Activated naive CD4-positive, alpha-beta T cell treated with anti-CD3 and anti-CD28 coated beads, Interleukin-2, amount 10 ng/mL, durations not matched to agents 7 days and 5 days (primary cell): Measurements from ENCODE around the gene LTC4S.
"Not testable (repeated sequence)": the region's sequence is repeated elsewhere in the genome, so short reads cannot be mapped to it uniquely, and the experiment has no call there.

ENCODE experiments used
- CTCF ChIA-PET: fragments of 350-600 bp; sonication (Branson Sonifier 250); formaldehyde crosslinking; loops from one replicate; lab custom pipeline; 2021; ENCODE audit warnings: antibody characterized with exemption; lab: Charles Lee
- DNase-seq: peaks from one replicate; pipeline ENCODE4 v3.0.0-alpha.2; 2020
- H3K27ac Mint-ChIP-seq: one replicate; pipeline ENCODE4 v1.8.0; 2021; ENCODE audit warnings: mild to moderate bottlenecking, moderate library complexity, mixed read lengths
- H3K27me3 Mint-ChIP-seq: one replicate; pipeline ENCODE4 v1.8.0; 2021; ENCODE audit warnings: mild to moderate bottlenecking, mixed read lengths
- H3K36me3 Mint-ChIP-seq: one replicate; pipeline ENCODE4 v1.8.0; 2021; ENCODE audit warnings: mixed read lengths
- H3K4me1 Mint-ChIP-seq: one replicate; pipeline ENCODE4 v1.8.0; 2021; ENCODE audit warnings: mixed read lengths
- H3K4me3 Mint-ChIP-seq: one replicate; pipeline ENCODE4 v1.8.0; 2021; ENCODE audit warnings: mild to moderate bottlenecking, moderate library complexity, mixed read lengths
- H3K9me3 Mint-ChIP-seq: one replicate; pipeline ENCODE4 v1.8.0; 2021; ENCODE audit warnings: mixed read lengths

Gene LTC4S

DNA sequence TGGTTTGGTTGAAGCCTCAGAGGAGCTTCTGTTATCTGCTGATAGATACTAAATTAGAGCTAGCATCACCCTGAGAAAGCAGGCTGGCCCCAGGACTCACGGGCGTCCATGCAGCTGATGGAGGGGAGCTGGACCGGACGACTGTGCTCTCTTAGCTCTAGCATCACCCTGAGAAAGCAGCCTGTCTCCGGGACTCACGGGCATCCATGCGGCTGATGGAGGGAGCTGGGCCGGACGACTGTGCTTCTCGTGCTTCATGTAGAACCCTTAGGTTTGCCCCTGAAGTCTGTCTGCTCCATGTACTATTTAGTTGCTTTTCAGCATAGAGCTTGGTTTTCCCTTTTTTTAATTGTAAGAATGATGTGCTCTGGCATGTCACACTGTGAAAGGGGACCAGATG lies 16.3 kb upstream of the LTC4S start:
- H3K36me3 Mint-ChIP-seq, result peaks cover 34% of the 10 kb centered on the region
- CTCF ChIA-PET, result interaction anchor here (2.5 to 3.6 kb wide), 2 partner anchors 14 to 24 kb away, joined by 8 to 17 read pairs; no protein-coding TSS in a partner anchor

DNA sequence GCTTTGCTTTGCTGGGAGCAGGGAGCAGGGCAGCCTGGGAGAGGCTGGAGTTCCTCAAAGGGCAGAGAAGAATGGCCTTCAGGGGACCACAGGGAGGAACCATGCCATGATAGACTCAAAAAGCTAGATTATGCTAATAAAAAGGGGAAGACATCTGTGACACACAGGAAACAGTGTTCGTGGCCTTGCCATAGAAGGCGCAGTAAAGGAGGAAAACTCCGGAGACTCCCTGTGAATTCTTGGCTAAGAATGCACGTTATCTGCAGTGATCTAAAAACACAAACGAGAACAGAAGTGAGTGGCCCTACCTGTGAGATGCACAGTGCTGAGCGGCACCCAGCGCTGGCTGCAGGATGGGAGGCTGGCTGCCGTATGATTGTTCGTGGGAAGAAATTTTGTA lies 15.9 kb upstream of the LTC4S start:
- Mint-ChIP-seq H3K4me3 (no peak overlapping the region), H3K4me1 (no peaks in the 10 kb centered on the region), H3K27ac (no peak overlapping the region), H3K36me3 (peaks cover 33% of the 10 kb centered on the region), H3K27me3 (no peaks in the 10 kb centered on the region), H3K9me3 (no peaks in the 10 kb centered on the region)
- CTCF ChIA-PET, result interaction anchor here (2.5 kb wide), 1 partner anchor 24 kb away, joined by 8 read pairs; no protein-coding TSS in a partner anchor
- DNase-seq, result no peak

More for the DNA sequence above, 16.3 kb upstream of the LTC4S start:
- H3K27me3 Mint-ChIP-seq, result no peaks in the 10 kb centered on the region
- no peaks in the 10 kb centered on the region for H3K4me1 Mint-ChIP-seq
- no peak overlapping the region for H3K4me3 Mint-ChIP-seq
- DNase-seq, result no peak
- no peak overlapping the region for H3K27ac Mint-ChIP-seq
- no peaks in the 10 kb centered on the region for H3K9me3 Mint-ChIP-seq

DNA sequence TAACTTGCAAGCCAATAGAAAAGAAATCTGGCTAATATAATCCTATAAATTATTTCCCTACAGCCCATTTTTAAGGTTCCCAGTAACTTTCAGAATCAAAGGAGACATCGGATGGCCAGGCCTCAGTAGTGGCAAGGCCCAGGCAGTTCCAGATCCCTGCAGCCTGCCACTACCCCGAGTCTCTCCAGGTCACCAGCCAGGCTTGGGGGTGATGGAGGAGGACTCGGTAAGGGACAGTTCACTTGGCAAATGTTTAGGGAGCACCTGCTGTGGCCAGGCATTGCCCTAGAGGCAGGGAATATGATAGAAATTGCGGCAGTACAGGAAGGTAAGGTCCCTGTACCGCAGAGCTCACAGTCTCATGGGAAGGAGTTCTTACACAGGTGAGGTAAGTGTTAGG lies 15.2 kb upstream of the LTC4S start:
- H3K4me3 Mint-ChIP-seq, result no peak overlapping the region

DNA sequence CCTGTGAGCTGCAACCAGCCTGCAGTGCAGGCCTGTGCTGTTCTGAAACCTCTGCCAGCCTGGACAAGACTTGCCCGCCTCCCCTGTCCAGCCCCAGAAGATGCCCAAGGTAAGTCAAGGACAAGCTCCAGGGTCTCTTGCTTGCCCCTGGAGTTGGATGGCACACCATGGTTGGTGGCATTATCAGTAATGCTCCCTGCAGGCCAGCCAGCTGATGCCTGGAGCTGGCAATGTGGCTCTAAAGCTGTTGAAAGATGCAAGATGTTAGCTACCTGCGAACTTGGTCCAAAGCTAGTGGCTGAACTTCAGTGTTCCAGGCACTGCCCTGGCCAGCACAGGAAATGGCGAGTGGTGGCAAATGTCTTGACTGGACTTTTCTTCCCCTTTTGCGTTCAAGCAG lies 14.0 kb upstream of the LTC4S start:
- Mint-ChIP-seq H3K4me1 (no peaks in the 10 kb centered on the region), H3K27me3 (no peaks in the 10 kb centered on the region), H3K36me3 (peaks cover 19% of the 10 kb centered on the region), H3K27ac (no peak overlapping the region), H3K4me3 (no peak overlapping the region), H3K9me3 (no peaks in the 10 kb centered on the region)
- DNase-seq, result no peak
- CTCF ChIA-PET, result interaction anchor here (1.8 kb wide), 1 partner anchor 17 kb away, joined by 6 read pairs; no protein-coding TSS in a partner anchor

More for the DNA sequence above, 15.2 kb upstream of the LTC4S start:
- Mint-ChIP-seq H3K36me3 (peaks cover 27% of the 10 kb centered on the region), H3K27me3 (no peaks in the 10 kb centered on the region), H3K9me3 (no peaks in the 10 kb centered on the region), H3K4me1 (no peaks in the 10 kb centered on the region), H3K27ac (no peak overlapping the region)
- CTCF ChIA-PET, result interaction anchor here (2.5 kb wide), 1 partner anchor 23 kb away, joined by 8 read pairs; no protein-coding TSS in a partner anchor
- no peak for DNase-seq

DNA sequence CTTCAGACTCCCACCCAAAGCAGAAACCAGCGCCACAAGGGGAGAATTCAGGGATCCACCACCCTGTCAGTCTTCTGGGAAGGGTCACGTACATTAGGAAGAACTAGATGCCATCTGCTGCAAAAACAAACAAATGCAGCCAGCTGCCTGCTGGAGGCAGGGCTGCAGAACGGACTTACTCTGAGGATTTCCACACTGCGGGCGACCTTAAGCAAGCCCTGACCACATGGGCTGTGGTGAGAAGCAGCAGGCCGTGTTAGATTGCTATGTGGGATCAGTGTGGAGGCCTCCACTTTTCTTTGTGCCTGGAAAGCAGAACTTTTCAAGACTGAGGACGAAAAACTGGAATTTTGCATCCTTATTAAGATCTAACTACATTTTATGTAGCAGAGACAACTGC lies 13.4 kb upstream of the LTC4S start:
- Mint-ChIP-seq H3K36me3 (peaks cover 19% of the 10 kb centered on the region), H3K27ac (no peak overlapping the region), H3K9me3 (no peaks in the 10 kb centered on the region), H3K4me1 (no peaks in the 10 kb centered on the region), H3K27me3 (no peaks in the 10 kb centered on the region), H3K4me3 (no peak overlapping the region)
- CTCF ChIA-PET, result interaction anchor here (1.8 kb wide), 1 partner anchor 17 kb away, joined by 6 read pairs; no protein-coding TSS in a partner anchor
- no peak for DNase-seq

DNA sequence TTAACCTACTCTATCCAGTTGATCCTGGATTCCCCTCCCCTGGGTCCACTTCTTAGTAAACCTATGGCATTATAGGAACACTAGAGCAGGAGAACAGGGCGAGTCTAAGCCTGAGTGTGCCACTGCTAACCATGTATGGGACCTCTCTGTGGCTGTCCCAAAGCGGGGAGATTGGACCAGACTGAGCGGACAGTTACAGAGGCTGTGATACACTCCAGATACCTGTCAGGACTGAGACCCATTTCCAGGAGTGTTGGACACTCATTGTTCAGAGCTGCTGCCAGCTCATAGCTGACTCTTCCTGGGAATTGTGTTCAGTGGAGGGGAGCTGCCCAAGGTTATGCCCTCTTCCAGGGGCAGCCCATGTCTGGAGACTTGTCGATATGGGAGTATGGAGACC lies 11.9 kb upstream of the LTC4S start:
- no peaks in the 10 kb centered on the region for H3K9me3 Mint-ChIP-seq
- H3K36me3 Mint-ChIP-seq, result peaks cover 16% of the 10 kb centered on the region
- H3K4me3 Mint-ChIP-seq, result no peak overlapping the region
- CTCF ChIA-PET, result interaction anchor here (2.1 to 2.3 kb wide), 2 partner anchors 16 to 19 kb away, joined by 6 to 9 read pairs; no protein-coding TSS in a partner anchor
- no peak overlapping the region for H3K27ac Mint-ChIP-seq
- no peaks in the 10 kb centered on the region for H3K27me3 Mint-ChIP-seq
- no peaks in the 10 kb centered on the region for H3K4me1 Mint-ChIP-seq
- no peak for DNase-seq

DNA sequence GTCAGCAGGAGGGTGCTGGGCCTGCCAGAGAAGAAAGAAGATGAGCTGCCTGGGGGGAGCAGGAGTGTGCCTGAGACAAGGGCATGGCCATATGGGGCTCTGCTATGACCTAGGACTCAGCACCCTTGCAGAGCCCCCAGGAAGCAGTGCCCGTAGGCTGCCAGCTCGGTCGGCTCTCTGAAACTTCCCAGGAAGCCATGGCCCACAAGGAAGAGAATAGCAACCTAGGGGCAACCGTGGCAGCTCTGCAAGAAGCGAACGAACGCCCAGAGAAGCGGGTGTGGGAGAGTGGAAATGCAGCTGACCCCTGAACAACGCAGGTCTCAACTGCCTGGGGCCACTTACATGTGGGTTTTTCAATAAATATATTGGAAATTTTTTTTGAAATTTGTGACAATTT lies 10.7 kb upstream of the LTC4S start:
- Mint-ChIP-seq H3K4me1 (no peaks in the 10 kb centered on the region), H3K27ac (no peak overlapping the region), H3K9me3 (no peaks in the 10 kb centered on the region), H3K4me3 (no peak overlapping the region), H3K27me3 (no peaks in the 10 kb centered on the region), H3K36me3 (peaks cover 12% of the 10 kb centered on the region)
- CTCF ChIA-PET, result interaction anchor here (1.1 to 2.3 kb wide), 2 partner anchors 14 to 21 kb away, joined by 3 to 9 read pairs; no protein-coding TSS in a partner anchor
- DNase-seq, result no peak

DNA sequence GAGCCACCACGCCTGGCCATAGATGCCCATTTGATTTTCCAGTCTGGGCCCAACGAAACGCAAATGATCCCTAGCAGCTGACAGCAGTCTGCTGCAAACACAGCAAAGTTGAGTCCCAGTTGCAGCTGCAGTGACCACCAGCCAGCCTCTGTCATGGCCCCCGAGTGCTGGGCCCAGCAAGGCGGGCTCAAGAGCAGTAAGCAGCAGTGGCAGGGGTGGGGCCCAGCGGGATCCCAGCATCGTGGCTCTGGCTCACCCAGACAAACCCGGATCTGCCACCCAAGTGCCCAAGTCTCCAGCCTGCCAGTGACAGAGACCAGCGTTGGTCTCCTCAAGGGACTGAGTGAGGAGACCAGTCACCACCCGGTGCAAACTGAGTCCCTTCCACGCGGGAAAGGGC lies 6.9 kb upstream of the LTC4S start:
- Mint-ChIP-seq H3K4me3 (no peak overlapping the region), H3K27me3 (no peaks in the 10 kb centered on the region), H3K36me3 (peaks cover 1% of the 10 kb centered on the region), H3K4me1 (no peaks in the 10 kb centered on the region), H3K9me3 (no peaks in the 10 kb centered on the region), H3K27ac (no peak overlapping the region)
- CTCF ChIA-PET, result interaction anchor here (1.9 kb wide), 1 partner anchor 16 kb away, joined by 5 read pairs; no protein-coding TSS in a partner anchor
- DNase-seq, result no peak

DNA sequence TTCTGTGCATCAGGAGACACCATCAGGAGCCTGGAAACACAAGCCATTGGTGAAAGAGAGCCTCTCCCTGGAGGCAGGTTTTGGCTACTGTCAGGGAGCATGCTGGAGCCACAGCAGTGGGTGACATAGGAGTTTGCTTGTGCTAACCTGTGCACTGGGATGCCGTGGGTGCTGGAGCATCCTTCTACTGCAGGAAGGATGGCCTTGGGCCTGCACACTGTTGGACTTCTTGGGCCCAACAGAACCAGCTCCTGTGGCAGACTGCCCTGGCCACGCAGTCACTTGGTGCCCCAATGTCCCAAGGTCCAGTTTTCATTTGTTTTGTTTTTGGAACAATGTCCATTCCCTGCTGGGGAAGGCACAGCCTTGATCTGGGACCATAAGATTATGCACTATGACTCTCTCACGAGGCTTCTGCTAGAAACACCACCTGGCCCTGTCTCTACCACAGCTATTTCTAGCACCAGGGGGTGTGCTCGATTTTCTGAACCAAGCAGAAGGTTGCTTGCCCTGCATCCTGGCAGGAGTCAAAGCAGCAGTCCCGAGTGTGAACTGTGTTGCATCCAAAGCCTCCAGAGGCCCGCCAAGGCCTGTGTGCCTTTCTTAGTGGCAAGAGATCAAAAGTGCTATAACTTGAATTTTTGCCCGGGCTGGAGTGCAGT lies 5.5 kb upstream of the LTC4S start:
- no peak for DNase-seq
- CTCF ChIA-PET, result interaction anchor here (1.4 to 1.9 kb wide), 2 partner anchors 14 to 26 kb away, joined by 3 to 5 read pairs; no protein-coding TSS in a partner anchor
- Mint-ChIP-seq H3K4me1 (peaks cover 6% of the 10 kb centered on the region), H3K27me3 (peaks cover 8% of the 10 kb centered on the region), H3K27ac (peak overlapping the region; percentile 49), H3K36me3 (peaks cover 1% of the 10 kb centered on the region), H3K9me3 (no peaks in the 10 kb centered on the region), H3K4me3 (no peak overlapping the region)

DNA sequence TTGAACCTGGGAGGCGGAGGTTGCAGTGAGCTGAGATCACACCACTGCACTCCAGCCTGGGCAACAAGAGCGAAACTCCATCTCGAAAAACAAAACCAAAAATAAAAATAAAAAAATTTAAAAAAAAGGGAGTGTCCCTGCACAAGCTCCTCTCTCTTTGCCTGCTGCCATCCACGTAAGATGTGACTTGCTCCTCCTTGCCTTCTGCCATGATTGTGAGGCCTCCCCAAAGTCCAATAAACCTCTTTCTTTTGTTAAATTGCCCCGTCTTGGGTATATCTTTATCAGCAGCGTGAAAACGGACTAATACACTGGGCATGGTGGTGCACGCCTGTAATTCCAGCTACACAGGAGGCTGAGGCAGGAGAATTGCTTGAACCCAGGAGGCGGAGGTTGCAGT lies 4.5 kb upstream of the LTC4S start:
- H3K36me3 Mint-ChIP-seq, CTCF ChIA-PET, DNase-seq, H3K9me3 Mint-ChIP-seq, H3K27ac Mint-ChIP-seq, H3K4me3 Mint-ChIP-seq: not testable (repeated sequence)
- Mint-ChIP-seq H3K4me1 (peaks cover 15% of the 10 kb centered on the region), H3K27me3 (peaks cover 16% of the 10 kb centered on the region)

DNA sequence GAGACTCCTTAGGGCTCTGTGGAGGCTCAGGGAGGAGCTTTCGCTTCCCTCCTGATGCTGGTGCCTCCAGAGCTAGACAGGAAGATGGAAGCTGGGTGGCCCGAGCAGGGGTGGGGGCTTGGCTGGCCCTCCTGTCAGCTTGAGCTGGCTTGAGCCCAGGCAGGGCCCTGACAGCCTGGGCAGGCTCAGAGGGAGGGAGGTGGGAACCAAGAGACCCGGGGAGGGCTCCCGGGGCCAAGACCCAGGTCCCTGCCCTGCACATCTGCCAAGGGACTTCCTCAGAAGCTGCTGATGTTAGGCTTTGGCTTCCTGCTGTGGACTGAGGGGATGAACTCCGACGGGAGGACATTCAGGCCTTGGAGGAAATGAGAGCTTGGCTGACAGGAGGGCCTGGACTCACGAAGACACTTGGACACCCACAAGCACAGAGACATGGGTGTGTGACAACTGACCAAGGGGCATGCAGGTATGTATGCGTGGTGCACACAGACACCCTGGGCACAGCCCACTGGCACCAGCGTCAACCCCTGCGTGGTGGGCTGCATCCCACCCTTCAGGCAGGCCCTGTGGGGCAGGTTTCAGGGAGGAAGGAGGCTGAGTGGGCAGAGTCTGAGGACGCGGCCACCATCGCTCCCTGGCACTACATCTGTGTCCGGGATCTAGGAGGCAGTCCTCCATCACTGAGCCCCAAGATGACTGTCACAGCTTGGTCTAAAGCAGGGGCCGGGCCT lies 1.7 kb upstream of the LTC4S start:
- Mint-ChIP-seq H3K4me1 (peaks cover 30% of the 10 kb centered on the region), H3K27ac (peak overlapping the region; percentile 49), H3K4me3 (no peak overlapping the region), H3K9me3 (no peaks in the 10 kb centered on the region), H3K27me3 (peaks cover 21% of the 10 kb centered on the region), H3K36me3 (peaks cover 2% of the 10 kb centered on the region)
- CTCF ChIA-PET, result interaction anchor here (1.1 to 5.7 kb wide), 3 partner anchors 10 to 29 kb away, joined by 4 to 32 read pairs (median 4); no protein-coding TSS in a partner anchor
- DNase-seq, result no peak

DNA sequence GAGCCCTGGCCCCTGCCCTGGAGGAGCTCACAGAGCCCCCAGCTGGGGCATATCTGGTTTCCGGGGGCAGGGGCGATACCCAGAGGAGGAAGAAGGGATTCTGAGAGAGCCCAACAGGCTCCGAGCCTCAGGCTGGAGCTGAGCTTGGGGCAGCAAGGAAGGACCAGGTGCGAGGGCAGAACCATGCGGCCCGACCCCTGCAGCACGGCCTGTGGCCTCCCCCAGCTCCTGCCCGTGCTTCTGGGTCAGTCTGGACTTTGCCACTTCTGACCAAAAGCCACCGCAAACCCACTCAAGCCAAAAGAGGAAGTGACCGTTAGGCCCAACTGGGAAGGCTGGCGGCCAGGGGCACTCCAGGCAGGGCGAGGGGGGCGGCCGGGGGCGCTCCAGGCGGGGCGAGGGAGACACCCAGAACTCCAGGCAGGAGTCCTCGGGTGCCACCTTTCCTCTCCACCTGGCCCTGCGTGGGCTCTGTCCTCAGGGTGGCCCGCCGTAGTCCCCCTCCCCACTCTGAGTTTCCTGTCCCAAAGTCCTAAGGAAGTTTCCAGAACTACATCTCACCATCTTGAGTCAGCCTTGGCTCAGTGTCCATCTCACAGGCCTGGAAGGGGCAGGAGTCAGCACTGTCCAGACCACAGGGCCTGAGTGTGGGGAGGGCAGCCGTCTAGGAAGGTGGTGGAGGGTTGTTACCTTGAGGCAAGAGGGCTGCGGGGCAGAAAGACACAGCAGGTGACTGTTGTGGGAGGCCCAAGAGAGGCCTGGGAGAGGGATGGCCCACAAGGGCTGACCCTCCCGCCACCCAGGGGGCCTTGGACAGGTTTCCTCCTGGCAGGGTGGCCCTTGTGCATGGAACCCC lies 946 bp upstream of the LTC4S start:
- Mint-ChIP-seq H3K4me1 (peaks cover 30% of the 10 kb centered on the region), H3K9me3 (no peaks in the 10 kb centered on the region), H3K27me3 (peaks cover 21% of the 10 kb centered on the region), H3K4me3 (no peak overlapping the region), H3K36me3 (peaks cover 6% of the 10 kb centered on the region), H3K27ac (peak overlapping the region; percentile 69)
- CTCF ChIA-PET, result interaction anchor here (5.7 kb wide), 1 partner anchor 29 kb away, joined by 32 read pairs; no protein-coding TSS in a partner anchor
- DNase-seq, result no peak

DNA sequence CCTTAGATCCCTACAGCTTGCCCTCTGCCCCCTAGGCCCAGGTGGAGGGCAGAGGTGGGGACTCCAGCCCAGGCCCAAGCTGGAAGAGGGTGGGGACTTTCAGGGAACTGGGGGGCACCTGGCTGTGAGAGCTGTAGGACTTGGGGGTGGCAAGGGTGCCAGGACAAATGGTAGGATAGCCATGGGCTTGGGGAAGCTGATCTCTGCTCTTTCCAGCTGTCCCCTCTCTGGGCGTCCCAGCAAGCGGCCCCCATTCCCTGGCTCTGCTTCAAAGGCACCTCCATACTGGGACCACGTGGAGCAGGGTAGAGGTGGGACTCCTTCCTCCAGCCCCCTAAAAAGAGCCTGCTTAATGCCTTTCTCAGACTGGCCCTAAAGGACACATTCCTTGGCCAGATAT lies 385 bp downstream of the LTC4S start:
- no peak for DNase-seq
- Mint-ChIP-seq H3K36me3 (peaks cover 7% of the 10 kb centered on the region), H3K9me3 (no peaks in the 10 kb centered on the region), H3K27me3 (peaks cover 21% of the 10 kb centered on the region), H3K4me3 (peak overlapping the region; percentile 65), H3K4me1 (peaks cover 30% of the 10 kb centered on the region), H3K27ac (no peak overlapping the region)
- CTCF ChIA-PET, result interaction anchor here (0.8 to 5.7 kb wide), 2 partner anchors 17 to 31 kb away, joined by 3 to 32 read pairs; no protein-coding TSS in a partner anchor
